ENCODE measurements around the gene RRM1.
"Not testable (repeated sequence)": the region's sequence is repeated elsewhere in the genome, so short reads cannot be mapped to it uniquely, and the experiment has no call there.

The RRM1 gene

DNA sequence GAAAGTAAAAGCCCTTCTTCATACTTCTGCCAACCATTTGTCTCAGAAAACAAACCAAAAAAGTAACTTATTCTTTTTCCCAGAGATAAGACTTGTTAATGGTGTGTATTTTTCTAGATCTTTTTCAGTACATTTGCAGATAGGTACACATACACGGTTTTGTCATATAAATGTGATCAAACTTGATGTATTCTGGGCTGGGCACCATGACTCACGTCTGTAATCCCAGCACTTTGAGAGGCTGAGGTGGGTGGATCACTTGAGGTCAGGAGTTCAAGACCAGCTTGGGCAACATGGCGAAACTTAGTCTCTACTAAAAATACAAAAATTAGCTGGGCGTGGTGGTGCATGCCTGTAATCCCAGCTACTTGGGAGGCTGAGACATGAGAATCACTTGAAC, 35.6 kb downstream of the RRM1 start:
- not testable (repeated sequence) for DNase-seq (ENCODE audit: insufficient read length, low spot score); FAIRE-seq

DNA sequence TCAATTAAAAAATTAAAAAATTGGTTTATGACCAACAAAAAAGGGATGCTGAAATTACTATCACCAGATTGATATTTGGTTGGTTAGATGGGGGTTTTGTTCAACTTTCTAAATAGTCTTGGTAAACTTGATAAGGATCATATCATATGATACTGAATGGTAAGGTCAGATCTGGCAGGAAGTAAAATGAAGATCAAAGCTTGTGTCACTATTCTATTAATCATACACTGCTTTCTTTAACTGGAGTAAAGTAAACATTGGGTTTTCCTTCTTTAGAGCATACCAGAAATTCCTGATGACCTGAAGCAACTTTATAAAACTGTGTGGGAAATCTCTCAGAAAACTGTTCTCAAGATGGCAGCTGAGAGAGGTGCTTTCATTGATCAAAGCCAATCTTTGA, 40.2 kb downstream of the RRM1 start:
- DNase-seq (ENCODE audit: insufficient read length, low spot score) (peak; percentile 47), FAIRE-seq (no peak)

DNA sequence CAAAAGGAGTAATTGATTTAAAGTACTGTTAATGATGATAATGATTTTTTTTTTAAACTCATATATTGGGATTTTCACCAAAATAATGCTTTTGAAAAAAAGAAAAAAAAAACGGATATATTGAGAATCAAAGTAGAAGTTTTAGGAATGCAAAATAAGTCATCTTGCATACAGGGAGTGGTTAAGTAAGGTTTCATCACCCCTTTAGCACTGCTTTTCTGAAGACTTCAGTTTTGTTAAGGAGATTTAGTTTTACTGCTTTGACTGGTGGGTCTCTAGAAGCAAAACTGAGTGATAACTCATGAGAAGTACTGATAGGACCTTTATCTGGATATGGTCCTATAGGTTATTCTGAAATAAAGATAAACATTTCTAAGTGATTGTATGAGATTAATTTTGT, 43.9 kb downstream of the RRM1 start:
- DNase-seq (ENCODE audit: insufficient read length, low spot score) (no peak), FAIRE-seq (no peak)

DNA sequence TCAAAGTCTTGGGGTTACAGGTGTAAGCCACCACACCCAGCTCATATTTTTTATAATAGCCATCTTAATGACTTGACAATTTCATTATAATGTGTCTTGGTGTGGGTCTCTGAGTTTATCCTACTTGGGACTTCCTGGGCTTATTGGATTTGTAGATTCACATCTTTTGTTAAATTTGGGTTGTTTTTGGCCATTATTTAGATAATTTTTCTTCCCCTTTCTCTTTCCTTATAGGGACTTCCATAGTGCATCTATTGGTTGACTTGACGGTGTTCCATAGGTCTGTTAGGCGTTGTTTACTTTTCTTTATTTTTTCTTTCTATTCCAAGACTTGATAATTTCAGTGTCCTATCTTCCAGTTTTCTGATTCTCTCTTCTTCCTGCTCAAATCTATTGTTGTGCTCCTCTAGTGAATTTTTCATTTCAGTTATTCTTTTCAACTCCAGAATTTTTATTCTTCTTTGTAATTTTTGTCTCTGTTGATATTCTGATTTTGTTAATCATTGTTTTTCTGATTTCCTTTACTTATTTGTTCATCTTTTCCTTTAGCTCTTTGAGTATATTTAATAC, 45.6 kb downstream of the RRM1 start:
- FAIRE-seq (no peak), DNase-seq (ENCODE audit: insufficient read length, low spot score) (no peak)

DNA sequence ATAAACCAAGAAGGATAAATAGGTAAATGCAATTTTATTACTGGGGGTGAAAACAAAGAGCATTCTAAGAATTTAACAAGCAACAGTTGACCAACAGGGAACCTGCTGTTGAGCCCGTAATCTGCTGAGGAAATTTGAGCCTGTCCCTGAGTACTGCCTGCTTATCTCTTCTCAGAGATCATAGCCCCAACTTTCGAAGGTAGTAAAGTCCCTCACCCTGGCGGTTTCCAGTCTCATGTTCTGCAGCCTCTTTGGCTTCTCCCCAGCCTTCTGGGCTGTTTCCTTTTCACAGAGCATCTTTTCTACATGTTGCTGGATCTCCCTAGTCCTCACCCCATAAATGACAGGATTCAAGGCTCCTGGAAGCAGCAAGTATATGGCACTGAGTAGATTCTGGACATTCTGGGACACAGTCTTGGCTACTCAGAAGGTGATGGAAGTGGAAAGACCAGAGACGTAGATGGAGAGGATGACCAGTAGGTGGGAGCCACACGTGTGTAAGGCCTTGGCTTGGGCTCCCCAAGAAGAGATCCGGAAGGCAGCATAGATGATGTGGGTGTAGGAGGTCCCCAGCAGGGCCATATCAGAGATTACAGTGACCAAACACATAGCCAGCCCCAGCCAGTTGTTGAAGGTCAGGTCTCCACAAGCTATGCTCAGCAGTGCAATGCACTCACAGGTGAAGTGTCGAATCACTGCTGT, 51.6 kb downstream of the RRM1 start:
- FAIRE-seq (no peak), DNase-seq (ENCODE audit: insufficient read length, low spot score) (no peak)

DNA sequence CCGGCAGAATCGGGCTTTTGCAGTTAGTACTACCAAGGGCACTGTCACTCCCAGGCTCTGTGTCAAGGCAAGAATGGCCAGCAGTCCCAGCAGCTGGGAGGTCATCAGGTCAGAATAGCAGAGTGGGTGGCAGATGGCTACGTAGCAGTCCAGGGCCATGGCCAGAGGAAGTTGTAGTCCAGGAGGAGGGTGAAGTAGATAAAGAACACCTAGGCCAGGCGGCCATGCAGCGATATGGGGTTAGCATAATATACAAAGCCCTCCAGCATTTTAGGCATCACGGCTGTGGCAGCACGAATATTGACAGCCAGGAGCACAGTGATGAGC, 52.1 kb downstream of the RRM1 start:
- FAIRE-seq (no peak), DNase-seq (ENCODE audit: insufficient read length, low spot score) (no peak)

DNA sequence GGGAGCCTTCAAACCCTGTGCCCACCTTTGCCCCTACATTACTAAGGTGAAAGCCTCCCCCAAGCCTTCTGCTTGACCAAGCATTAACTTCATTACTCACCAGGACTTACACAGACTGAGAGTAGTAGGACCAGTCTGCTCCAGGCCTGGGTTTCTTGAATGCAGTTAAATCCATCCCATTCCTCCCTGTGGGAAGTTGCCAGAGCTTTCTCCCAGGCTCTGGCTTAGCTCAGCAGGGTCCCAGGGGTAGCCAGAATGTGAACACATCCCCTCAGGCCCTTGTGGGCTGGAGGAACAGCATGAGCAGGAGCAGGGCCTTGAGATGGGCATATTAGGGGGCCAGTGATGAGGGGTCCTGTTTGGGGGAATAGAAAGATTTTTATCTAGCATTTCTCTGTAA, 59.9 kb downstream of the RRM1 start:
- FAIRE-seq = no peak
- no peak for DNase-seq (ENCODE audit: insufficient read length, low spot score)

DNA sequence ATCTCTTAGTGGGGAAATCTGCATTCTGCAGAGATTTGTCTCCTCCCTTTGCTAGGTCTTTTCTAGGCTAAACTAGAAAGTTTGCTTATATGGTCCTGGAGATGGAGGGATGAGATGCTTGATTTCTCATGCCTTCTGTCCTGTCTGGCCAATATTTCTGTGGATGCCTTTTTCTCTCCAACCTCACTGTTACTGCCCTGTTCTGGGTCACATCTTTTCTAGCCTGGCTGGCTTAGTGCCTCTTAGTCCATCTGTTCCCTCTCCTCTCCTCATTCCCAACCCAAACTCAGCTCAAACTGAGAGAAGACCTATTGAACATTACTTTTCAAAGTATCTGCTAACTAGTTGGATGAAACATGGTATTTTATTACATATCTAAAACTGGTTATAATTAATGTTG, 62.0 kb downstream of the RRM1 start:
- no peak for DNase-seq (ENCODE audit: insufficient read length, low spot score)
- FAIRE-seq = no peak

DNA sequence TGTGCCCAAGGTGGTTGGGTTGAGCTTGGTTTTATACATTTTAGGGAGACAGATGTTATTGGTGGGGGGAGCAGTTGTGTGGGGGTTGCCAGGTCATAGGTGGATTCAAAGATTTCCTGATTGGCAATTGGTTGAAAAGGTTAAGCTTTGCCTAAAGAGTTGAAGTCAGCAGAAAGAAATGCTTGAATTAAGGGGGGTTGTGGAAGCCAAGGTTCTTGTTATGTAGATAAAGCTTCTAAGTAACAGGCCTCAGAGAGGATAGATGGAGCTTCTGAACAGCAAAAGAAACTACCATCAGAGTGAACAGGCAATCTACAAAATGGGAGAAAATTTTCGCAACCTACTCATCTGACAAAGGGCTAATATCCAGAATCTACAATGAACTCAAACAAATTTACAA, 64.2 kb downstream of the RRM1 start:
- not testable (repeated sequence) for FAIRE-seq

DNA sequence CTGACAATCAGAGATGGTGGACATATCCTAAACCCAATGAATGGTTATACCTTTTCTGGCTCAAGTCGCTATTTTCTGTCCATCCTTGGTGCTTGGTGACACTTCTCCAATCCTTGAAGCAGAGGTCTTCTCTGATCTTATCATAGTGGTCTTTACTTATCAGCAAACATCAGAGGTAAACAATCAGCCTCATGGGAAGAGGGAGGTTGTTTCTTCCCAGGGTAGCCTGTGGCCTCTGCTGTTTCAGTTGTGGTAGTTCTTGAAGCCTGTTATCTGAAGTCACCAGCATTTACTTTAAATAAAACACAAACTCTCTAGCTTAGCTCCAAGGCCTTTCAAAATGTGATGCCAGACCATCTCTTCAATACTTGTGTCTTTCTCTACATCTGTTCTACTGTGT, 66.7 kb downstream of the RRM1 start:
- DNase-seq (ENCODE audit: insufficient read length, low spot score) = no peak

More for the DNA sequence above, 64.2 kb downstream of the RRM1 start:
- not testable (repeated sequence) for DNase-seq (ENCODE audit: insufficient read length, low spot score)

DNA sequence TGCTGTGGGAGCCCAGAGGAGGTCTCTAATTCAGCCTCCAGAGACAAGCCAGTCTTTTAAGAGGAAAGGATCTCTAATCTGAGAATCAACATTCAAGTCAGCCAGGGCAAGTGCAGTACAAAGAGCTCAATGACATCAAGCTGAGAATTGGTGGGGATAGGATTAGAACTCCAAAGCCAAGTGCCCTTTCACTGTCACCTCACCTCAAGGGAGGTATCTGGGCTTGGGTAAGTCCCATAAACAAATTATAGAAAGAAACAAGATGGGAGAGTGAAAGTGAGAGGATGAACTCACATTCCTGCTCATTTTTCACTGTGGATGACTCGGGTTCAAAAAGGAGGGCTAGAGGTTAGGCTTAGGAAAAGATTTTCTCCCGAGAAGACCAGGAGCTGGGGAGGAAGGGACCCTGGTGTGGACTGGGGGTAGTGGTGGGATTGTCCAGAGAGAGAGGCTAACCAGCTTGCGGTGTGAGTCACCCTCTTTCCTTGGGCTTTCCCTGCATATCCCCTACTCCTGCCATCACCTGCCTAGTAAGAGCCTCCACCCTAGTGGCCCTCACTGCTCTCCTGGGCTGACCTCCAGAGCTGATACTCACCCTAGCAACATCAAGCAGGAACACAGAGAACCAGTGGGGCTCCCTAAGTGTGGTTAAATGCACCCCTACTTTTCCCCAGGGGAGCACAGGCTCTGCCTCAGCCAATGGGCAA, 70.4 kb downstream of the RRM1 start:
- no peak for FAIRE-seq
- DNase-seq (ENCODE audit: insufficient read length, low spot score) = no peak

More for the DNA sequence above, 66.7 kb downstream of the RRM1 start:
- no peak for FAIRE-seq

DNA sequence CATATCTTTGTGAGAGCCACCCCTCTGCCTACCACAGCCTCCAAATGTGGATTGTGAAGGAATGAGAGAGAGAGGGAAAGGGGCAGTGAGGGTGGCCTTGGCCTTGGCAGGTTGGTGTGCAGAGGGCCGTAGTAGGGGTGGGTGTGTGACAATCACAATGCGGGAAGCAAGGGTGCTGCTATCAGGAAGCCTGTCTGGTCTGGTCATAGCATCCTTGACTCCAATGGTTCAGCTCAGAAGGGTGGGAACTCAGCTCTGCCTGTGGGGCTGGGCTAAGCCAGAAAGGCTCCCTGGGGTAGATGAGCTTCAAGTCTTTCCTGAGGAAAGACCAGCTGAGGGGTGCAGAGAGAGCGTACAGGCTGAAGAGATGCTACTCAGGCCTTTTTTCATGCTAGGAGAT, 72.7 kb downstream of the RRM1 start:
- FAIRE-seq = no peak
- no peak for DNase-seq (ENCODE audit: insufficient read length, low spot score)

DNA sequence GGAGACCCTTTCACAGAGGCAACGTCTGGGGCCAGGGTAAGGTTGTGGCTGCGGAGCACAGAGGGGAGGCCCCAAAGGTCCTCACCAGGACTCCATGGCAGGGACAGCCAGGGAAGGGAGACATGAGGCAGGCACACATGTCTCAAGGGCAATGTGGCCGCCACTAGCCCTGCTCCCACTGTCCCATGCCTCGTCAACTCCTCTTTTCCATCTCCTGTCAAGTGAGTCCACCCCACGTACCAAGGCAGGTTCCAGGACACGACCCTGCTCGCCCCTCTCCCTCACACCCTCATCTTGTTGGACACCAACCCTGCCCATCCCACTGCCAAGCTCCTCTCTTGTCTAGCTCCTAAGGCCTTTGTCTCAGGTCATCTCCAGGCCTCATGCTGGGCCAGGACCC, 73.2 kb downstream of the RRM1 start:
- no peak for FAIRE-seq
- no peak for DNase-seq (ENCODE audit: insufficient read length, low spot score)

DNA sequence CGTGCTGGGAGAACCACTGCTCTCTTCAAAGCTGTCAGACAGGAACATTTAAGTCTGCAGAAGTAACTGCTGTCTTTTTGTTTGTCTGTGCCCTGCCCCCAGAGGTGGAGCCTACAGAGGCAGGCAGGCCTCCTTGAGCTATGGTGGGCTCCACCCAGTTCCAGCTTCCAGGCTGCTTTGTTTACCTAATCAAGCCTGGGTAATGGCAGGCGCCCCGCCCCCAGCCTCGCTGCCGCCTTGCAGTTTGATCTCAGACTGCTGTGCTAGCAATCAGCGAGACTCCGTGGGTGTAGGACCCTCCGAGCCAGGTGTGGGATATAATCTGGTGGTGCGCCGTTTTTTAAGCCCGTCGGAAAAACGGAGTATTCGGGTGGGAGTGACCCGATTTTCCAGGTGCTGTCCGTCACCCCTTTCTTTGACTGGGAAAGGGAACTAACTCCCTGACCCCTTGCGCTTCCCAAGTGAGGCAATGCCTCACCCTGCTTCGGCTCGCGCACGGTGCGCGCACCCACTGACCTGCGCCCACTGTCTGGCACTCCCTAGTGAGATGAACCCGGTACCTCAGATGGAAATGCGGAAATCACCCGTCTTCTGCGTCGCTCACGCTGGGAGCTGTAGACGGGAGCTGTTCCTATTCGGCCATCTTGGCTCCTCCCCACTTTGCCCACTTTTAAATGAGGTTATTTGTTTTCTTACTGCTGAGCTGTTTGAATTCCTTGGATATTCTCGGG, 81.2 kb downstream of the RRM1 start:
- not testable (repeated sequence) for DNase-seq (ENCODE audit: insufficient read length, low spot score); FAIRE-seq

DNA sequence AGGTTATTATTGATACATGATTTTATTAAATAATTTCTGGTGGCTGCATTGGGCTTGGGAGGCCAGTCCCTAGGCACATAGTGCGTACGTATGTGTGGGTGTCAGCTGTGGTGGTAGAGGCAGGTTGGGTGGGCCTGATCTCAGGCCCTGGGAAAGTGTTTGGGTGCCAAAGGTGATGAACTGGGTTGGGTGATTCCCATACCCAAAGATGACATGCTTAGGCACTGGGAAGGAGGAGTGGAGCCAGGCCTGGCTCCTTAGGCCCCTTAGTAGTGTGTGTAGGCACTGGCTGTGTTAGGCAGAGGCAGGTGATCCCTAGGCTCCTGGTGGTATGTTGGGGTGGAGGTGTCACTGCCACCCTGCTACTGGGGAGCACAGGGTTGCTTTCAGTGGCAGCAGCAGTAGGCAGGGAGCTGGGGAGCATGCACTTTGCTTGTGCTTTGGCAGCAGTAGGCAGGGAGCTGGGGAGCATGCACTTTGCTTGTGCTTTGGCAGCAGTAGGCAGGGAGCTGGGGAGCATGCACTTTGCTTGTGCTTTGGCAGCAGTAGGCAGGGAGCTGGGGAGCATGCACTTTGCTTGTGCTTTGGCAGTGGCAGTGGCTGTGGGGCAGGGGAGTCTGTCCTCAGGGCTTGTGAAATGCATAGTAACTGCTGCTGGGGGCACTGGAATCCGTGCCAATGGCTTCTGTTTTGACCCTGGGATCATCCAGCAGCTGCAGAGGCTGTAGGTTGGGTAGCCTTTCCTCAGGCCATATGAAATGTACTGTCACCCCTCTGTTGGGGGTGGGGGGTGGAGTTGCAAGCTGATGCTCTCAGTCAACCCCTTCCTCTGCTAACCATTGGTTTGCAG, 84.4 kb downstream of the RRM1 start:
- FAIRE-seq (no peak), DNase-seq (ENCODE audit: insufficient read length, low spot score) (no peak)

DNA sequence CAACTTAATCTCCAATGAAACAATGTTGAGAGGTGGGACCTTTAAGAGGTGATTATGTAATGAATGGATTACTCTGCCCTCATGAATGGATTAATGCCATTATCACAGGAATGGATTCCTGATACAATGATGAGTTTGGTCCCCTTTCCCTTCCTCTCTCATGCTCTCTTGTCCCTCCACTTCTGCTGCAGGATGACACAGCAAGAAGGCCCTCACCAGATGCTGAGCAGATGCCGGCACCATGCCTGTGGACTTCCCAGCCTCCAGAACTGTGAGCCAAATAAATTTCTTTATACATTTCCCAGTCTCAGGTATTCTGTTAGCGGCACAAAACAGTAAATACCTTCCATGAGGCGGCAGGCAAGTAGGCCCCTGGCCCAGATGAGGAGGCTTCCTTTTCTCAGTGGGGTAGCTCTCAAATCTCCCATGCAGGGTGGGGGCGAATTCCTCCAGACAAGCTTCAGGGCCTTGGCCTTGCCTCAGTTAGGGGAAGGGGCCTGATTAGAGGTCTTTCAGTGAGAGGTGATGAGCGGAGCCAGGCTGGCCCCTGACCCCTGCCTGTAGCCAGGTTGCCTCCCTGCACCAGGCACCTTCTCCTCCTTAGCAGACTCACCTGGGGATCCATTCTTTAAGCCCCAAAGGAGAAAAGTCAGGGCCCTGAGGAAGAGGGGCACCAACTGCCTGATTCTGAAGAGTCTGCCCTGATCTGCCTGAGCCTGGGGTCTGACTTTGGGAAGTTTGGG, 86.0 kb downstream of the RRM1 start:
- peak; percentile 33 for FAIRE-seq
- DNase-seq (ENCODE audit: insufficient read length, low spot score) = no peak

DNA sequence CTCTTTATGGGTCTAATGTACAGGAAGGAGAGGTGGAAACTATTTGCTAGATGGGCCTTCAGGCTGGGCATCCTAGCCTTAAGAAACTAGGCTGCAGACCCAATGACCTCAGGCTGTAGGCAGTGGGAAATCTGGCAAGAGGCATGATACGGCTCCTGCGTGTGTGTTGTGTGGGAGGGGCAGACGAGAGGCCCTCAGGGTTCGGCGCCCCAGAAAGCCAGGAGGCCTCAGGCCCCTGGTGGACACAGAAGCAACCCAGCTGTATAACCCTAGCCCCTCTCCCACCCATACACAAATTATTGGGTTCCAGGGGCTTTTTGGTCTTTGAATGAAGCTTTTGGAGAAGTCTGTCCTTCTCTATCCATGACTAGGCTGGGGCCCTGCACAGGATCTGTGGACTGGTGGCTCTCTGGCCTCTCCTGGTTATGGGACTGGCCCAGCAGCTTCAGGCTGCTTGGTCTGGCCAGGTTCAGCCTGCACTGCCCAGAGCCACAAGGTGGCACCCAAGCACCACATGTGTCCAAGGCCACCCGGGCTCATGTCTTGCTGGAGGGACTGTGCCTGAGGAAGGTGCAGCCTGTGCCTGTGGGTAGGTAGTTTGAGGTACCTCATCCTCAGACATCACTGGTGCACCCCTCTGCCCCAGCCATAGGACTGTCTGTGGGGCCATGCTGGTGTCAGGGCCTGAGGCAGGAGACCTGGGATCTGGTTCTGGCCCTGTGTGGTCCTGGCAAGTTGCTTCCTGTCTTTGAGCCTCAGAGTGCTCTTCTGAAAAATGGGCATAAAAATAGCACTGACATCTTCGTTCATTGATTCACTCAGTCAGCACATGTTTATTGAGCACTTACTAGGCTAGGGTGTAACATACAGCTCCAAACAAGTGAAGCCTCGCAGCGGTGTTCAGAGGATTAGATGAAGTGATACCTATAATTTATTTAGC, 87.5 kb downstream of the RRM1 start:
- peak; percentile 95 for FAIRE-seq

DNA sequence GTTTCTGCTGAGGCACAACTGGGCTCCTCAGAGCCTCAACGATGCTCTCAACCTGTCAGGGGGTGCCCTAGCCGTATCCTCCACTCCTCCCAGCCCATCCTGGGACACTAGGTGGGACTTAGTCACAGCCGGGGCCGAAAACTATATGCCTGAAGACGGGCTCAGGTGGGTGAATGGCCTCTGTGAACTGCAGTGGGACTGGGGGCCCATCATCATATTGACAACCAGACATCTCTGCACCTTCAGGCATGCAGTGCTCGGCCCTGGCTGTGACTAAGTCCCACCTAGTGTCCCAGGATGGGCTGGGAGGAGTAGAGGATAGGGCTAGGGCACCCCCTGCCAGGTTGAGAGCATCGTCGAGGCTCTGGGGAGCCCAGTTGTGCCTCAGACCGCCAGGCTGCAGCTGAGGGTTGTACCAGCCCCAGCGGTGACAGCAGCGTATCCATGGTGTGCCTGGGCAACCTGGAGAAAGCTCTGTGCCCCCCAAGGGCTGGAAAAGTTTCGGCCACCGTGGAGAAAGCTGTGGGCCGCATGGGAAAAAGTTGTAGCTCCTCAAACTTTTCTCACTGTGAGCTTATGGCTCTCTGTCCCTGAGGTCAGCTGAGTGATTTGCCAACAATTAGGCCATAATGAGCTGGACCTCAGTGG, 88.9 kb downstream of the RRM1 start:
- no peak for FAIRE-seq

More for the DNA sequence above, 87.5 kb downstream of the RRM1 start:
- peak; percentile 81 for DNase-seq (ENCODE audit: insufficient read length, low spot score)

More for the DNA sequence above, 88.9 kb downstream of the RRM1 start:
- DNase-seq (ENCODE audit: insufficient read length, low spot score) = no peak

All from HTR-8/SVneo (cell line).